DND-41 (cell line): ENCODE results near the gene TTC33.

ENCODE experiments used
- ATAC-seq: fragments of 200-7000 bp; cut with Tn5 transposase; 3 replicates; pipeline ENCODE4 v1.9.1; 2021; ENCODE audit warnings: low read depth; ENCODE audit not compliant: insufficient read depth
- DNase-seq: peaks from one replicate; pipeline ENCODE4 v3.0.0-alpha.2; 2020
- H2AFZ ChIP-seq: 2 replicates; pipeline ENCODE4 v1.6.0; 2012; ENCODE audit warnings: low read depth, low read length
- H3K27ac ChIP-seq: 2 replicates; pipeline ENCODE4 v1.5.1; 2012; ENCODE audit warnings: low read length, inconsistent platforms
- H3K27me3 ChIP-seq: fragments of 200-600 bp; sonication (generic); 2 replicates; pipeline ENCODE4 v1.6.0; 2012; ENCODE audit warnings: low read length, mild to moderate bottlenecking, inconsistent platforms; ENCODE audit not compliant: insufficient read depth, poor library complexity
- H3K36me3 ChIP-seq: 2 replicates; pipeline ENCODE4 v1.5.1; 2012; ENCODE audit warnings: low read length, inconsistent platforms; ENCODE audit not compliant: insufficient read depth
- H3K4me1 ChIP-seq: 2 replicates; pipeline ENCODE4 v1.5.1; 2012; ENCODE audit warnings: mild to moderate bottlenecking, low read length; ENCODE audit not compliant: insufficient read depth
- H3K4me2 ChIP-seq: 2 replicates; pipeline ENCODE4 v1.6.0; 2012; ENCODE audit warnings: mild to moderate bottlenecking, moderate library complexity, low read length, inconsistent platforms; ENCODE audit not compliant: insufficient read depth
- H3K4me3 ChIP-seq, 2 experiments: fragments of 200-600 bp in 1 of 2; shearing (Covaris generic) in 1 of 2; 2 replicates each; pipeline ENCODE4 v1.5.1; 2012 to 2016; ENCODE audit warnings: inconsistent platforms in 2 of 2, low read length in 2 of 2, mild to moderate bottlenecking in 2 of 2, low read depth in 1 of 2, moderate library complexity in 1 of 2
- H3K79me2 ChIP-seq: 2 replicates; pipeline ENCODE4 v1.6.0; 2012; ENCODE audit warnings: low read length, inconsistent platforms; ENCODE audit not compliant: insufficient read depth
- H3K9ac ChIP-seq: 2 replicates; pipeline ENCODE4 v1.6.0; 2012; ENCODE audit warnings: low read depth, mild to moderate bottlenecking, inconsistent platforms, low read length, moderate library complexity
- H3K9me3 ChIP-seq: 2 replicates; pipeline ENCODE4 v1.5.1; 2012; ENCODE audit warnings: low read length, moderate library complexity, mild to moderate bottlenecking, inconsistent platforms; ENCODE audit not compliant: insufficient read depth, severe bottlenecking
- H4K20me1 ChIP-seq: 2 replicates; pipeline ENCODE4 v1.6.0; 2012; ENCODE audit warnings: low read length; ENCODE audit not compliant: insufficient read depth
- CTCF ChIP-seq: IDR thresholded peaks from 2 replicates; pipeline ENCODE4 v1.5.1; 2012; ENCODE audit warnings: borderline replicate concordance, low read length, moderate library complexity, mild to moderate bottlenecking; ENCODE audit not compliant: poor library complexity, severe bottlenecking; ENCODE audit errors: extremely low read depth
- EZH2 ChIP-seq: IDR thresholded peaks from 3 replicates; pipeline ENCODE4 v1.6.1; 2012; ENCODE audit warnings: borderline replicate concordance, low read depth, mild to moderate bottlenecking, moderate library complexity, low read length, inconsistent platforms; ENCODE audit not compliant: severe bottlenecking

Gene TTC33

GRCh38 chr5:40754381-40755092 lies 1.2 kb downstream of the TTC33 start:
- Histone ChIP-seq H3K4me1 (peaks cover 39% of the 10 kb centered on the region), H4K20me1 (0 out of 2 replicates have a peak, but pooled peaks cover under 1% of the 10 kb centered on the region), H3K4me3 (peak overlapping the region; percentile 72 to 88), H2AFZ (peak overlapping the region; percentile 88), H3K9ac (peak overlapping the region; percentile 75), H3K4me2 (peak overlapping the region; percentile 70), H3K9me3 (no peaks in the 10 kb centered on the region), H3K79me2 (peaks cover 59% of the 10 kb centered on the region), H3K36me3 (peaks cover 6% of the 10 kb centered on the region; the same call in 1 of the 2 replicates), H3K27ac (peak overlapping the region; percentile 76), H3K27me3 (no peaks in the 10 kb centered on the region)
- no peak for DNase-seq
- no peak for TF ChIP-seq EZH2
- no peak for TF ChIP-seq CTCF
- peak; percentile 18; the same call in 2 of the 3 replicates for ATAC-seq

- TF ChIP-seq CTCF: no peak
- TF ChIP-seq EZH2: no peak
- Histone ChIP-seq H2AFZ (no peak overlapping the region), H3K79me2 (peaks cover 89% of the 10 kb centered on the region), H3K27me3 (no peaks in the 10 kb centered on the region), H3K4me3 (no peak overlapping the region), H3K9me3 (no peaks in the 10 kb centered on the region), H3K27ac (no peak overlapping the region), H3K4me2 (no peak overlapping the region), H3K36me3 (peaks cover 26% of the 10 kb centered on the region), H4K20me1 (peaks cover 3% of the 10 kb centered on the region; the same call in 1 of the 2 replicates), H3K4me1 (0 out of 2 replicates have a peak, but pooled peaks cover 3% of the 10 kb centered on the region), H3K9ac (no peak overlapping the region)
- ATAC-seq (no peak), DNase-seq (no peak)
Observed at GRCh38 chr5:40746703-40747102, 9.1 kb downstream of the TTC33 start.

DNA sequence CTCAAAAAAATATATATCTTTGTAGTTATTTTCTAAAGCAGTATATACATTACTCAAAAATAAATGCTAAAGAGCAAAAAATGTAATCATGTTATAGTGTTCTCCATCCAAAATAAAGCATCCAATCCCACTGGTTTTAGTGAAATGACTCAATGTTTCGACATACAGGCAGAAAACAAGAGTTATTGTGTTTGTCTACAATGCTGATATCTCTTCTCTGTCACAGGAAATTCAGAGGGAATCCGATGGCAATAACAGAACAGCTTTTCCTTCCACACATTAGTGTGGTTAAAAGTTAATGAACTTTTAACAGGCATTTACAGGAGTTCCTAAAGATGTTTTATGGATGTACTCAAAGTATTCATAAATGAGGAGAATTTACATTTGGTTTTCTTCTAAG lies 12.0 kb downstream of the TTC33 start:
- Histone ChIP-seq H3K27ac (no peak overlapping the region), H3K79me2 (peaks cover 68% of the 10 kb centered on the region), H3K36me3 (peaks cover 52% of the 10 kb centered on the region), H4K20me1 (no peaks in the 10 kb centered on the region), H3K4me2 (no peak overlapping the region), H2AFZ (no peak overlapping the region), H3K9me3 (no peaks in the 10 kb centered on the region), H3K9ac (no peak overlapping the region), H3K27me3 (no peaks in the 10 kb centered on the region), H3K4me3 (no peak overlapping the region), H3K4me1 (0 out of 2 replicates have a peak, but pooled peaks cover 3% of the 10 kb centered on the region)
- ATAC-seq (no peak), DNase-seq (no peak)
- TF ChIP-seq EZH2 (no peak), CTCF (no peak)
